ENCODE measurements around the gene MAVS. TPM values are rescaled to one million over a fixed set of nuclear protein-coding genes. Genes with fewer than 3 reads are reported as not detected.

Gene MAVS
- total and polyA plus RNA-seq, 9 of the 15 experiments (the other 6 are each of a cell fraction or from before 2014, with no cell fraction given), result 1.6 to 22.0 (median 11.3) TPM

GRCh38 chr20:3846740-3847428 is at the start of gene MAVS (continued):
- TF ChIP-seq, protein P1, sequence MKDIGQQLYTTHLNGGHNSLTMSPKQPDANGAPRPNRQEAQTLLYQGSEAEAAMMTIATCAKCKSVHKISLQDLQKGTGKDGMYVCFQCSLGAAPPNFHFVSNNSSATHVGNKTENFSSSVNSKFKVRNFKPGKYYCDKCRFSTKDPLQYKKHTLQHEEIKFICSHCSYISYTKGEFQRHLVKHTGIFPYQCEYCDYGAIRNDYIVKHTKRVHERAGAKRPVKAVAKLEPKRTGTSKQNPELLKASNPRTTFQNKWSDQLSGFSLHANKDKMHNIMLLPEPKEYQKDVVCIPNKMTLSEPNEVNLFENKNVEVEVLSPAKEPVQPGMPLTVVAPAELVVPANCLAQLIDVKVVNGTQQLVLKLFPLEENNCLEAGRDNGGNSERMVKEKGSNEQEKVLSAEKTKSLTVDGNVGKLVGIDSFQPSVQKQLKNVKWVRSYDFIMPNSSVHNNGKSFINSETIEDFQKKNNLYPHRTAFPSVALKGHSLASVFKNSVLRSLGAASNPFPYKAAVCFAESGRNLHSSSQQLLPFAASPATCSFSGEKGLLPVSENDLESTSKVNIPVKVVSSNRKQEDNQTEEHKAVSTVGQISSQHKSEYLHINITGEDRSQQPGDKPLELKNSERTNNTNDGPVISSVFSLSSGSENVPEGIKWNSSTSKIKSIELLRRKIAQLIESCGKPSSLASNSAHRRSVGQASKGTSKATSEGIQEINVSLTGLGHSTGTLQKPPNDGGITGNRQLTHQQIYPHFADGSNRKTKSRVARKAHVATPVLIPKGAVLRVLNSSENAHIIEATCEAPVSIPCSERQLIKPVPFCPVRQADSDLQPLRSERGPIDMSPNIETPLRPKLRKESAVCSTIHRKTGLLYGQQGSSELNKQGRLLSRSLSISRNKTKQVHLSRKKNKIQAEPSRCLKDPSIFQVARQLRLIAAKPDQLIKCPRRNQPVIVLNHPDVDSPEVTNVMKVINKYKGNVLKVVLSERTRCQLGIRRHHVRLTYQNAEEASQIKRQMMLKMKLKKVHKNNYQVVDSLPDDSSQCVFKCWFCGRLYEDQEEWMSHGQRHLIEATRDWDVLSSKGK (CRISPR knock-in tag; IDR thresholded peaks at IDR 0.05), result no peak
- peak; percentile 66; the same call in 1 of the 2 replicates for TF ChIP-seq ZBTB1 (CRISPR knock-in tag; IDR thresholded peaks at IDR 0.05; ENCODE audit: borderline replicate concordance, low read depth)
- peak; percentile 56 to 83 for TF ChIP-seq MNT (conservative IDR thresholded peaks at IDR 0.05)
- TF ChIP-seq ZNF668 (CRISPR knock-in tag; IDR thresholded peaks at IDR 0.05), result no peak
- TF ChIP-seq ZBTB8A (IDR thresholded peaks at IDR 0.05; ENCODE audit: partially characterized antibody), result no peak
- TF ChIP-seq KDM2B (CRISPR knock-in tag; IDR thresholded peaks at IDR 0.05), result no peak
- TF ChIP-seq RERE (CRISPR knock-in tag; IDR thresholded peaks at IDR 0.05; ENCODE audit: borderline replicate concordance), result no peak
- TF ChIP-seq CTBP1 (IDR thresholded peaks at IDR 0.05; ENCODE audit: borderline replicate concordance), result peak; percentile 55; the same call in 1 of the 2 replicates
- peak; percentile 25; the same call in 1 of the 2 replicates for TF ChIP-seq ZNF121 (CRISPR knock-in tag; conservative IDR thresholded peaks at IDR 0.05)
- peak; percentile 61 for TF ChIP-seq ELF1 (tag; IDR thresholded peaks at IDR 0.05)
- TF ChIP-seq, protein P2, sequence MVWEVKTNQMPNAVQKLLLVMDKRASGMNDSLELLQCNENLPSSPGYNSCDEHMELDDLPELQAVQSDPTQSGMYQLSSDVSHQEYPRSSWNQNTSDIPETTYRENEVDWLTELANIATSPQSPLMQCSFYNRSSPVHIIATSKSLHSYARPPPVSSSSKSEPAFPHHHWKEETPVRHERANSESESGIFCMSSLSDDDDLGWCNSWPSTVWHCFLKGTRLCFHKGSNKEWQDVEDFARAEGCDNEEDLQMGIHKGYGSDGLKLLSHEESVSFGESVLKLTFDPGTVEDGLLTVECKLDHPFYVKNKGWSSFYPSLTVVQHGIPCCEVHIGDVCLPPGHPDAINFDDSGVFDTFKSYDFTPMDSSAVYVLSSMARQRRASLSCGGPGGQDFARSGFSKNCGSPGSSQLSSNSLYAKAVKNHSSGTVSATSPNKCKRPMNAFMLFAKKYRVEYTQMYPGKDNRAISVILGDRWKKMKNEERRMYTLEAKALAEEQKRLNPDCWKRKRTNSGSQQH (CRISPR knock-in tag; IDR thresholded peaks at IDR 0.05), result no peak
- TF ChIP-seq GATAD2B (IDR thresholded peaks at IDR 0.05; ENCODE audit: borderline replicate concordance), result no peak
- no peak for TF ChIP-seq HES1 (IDR thresholded peaks at IDR 0.05; ENCODE audit: low read depth)
